ENCODE results near the gene RNPC3.

- TF ChIP-seq CTCF (IDR thresholded peaks at IDR 0.05) (no peak), ZFX (IDR thresholded peaks at IDR 0.05; ENCODE audit: borderline replicate concordance) (no peak)
Measured at GRCh38 chr1:103497404-103497803, 28.1 kb upstream of the RNPC3 start.
